ENCODE results near the gene SLC24A3.
A peak's percentile ranks its signal among the peaks of the same experiment; 100 is the strongest.

Gene SLC24A3

GRCh38 chr20:19528286-19529030 is 316.0 kb downstream of the SLC24A3 start:
- no peak for DNase-seq (ENCODE audit: extremely low read depth in 1 of 2, low read depth in 1 of 2)

GRCh38 chr20:19530006-19530405 is 317.6 kb downstream of the SLC24A3 start:
- no peak for DNase-seq (ENCODE audit: extremely low read depth in 1 of 2, low read depth in 1 of 2)

- DNase-seq (ENCODE audit: extremely low read depth in 1 of 2, low read depth in 1 of 2), result no peak
Observed at GRCh38 chr20:19531446-19531845, 319.0 kb downstream of the SLC24A3 start.

GRCh38 chr20:19538556-19538955 is 326.1 kb downstream of the SLC24A3 start:
- DNase-seq (ENCODE audit: extremely low read depth in 1 of 2, low read depth in 1 of 2), result no peak

DNA sequence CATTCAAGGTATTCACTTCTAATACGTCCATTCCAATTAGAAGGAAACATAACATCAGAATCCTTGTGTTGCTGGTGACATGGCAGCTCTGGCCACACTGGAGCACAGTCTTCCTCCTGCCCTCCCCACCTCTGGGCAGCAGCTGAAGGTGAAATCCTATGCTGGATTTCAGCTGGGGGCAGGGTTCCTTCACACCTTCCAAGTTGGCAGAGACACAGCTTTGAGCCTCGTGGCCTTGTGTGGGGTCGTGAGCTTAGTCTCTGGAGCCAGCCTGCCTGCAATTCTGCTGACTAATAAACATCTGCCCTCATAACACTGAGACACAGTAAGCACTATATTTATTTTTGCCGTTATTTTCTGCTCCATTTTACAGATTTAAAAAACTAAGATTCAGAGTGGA is 326.7 kb downstream of the SLC24A3 start:
- DNase-seq (ENCODE audit: extremely low read depth in 1 of 2, low read depth in 1 of 2), result no peak

DNA sequence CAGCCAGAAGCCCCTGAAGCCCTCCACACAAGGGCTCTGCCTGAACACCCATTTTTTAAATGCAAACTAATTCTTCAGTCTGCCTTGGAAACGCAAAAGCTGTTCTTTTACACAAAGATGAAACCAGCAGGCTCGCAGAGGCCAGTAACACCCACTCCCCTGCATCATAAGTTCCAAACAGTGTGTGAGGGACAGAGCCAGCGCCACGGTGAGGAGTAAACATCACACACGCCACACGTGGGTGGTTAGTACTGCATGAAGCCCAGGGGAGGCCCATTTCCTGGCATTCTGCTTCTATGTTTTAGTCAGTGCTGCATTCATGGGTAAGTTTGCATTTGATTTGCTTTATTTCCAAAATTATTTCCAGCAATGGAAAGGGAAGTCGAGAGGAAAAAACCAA is 327.9 kb downstream of the SLC24A3 start:
- DNase-seq (ENCODE audit: extremely low read depth in 1 of 2, low read depth in 1 of 2), result peak in 1 of 2 donors; percentile 24

DNA sequence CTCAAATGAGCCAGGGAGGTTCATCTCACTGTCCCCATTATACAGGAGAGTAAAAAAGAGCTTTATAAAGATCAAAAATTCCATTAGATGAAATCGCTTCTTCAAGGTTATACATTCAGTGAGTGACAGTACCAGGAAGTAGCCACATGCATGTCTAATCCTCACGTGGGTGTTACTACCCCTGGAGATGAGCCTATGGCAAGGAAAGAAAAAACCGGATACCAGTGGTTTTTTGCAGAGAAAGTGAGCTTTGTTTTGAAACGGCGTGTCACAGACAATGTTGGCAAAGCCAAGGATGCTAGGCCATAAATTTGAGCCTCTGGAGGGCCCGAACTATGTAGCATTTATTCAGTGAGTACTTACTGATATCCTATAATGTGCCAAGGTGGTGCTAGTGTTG is 330.7 kb downstream of the SLC24A3 start:
- no peak for DNase-seq (ENCODE audit: extremely low read depth in 1 of 2, low read depth in 1 of 2)

- DNase-seq (ENCODE audit: extremely low read depth in 1 of 2, low read depth in 1 of 2), result no peak
Observed at GRCh38 chr20:19544684-19545083, 332.2 kb downstream of the SLC24A3 start.

- DNase-seq (ENCODE audit: extremely low read depth in 1 of 2, low read depth in 1 of 2), result no peak
Observed at GRCh38 chr20:19546648-19547047, 334.2 kb downstream of the SLC24A3 start.

DNA sequence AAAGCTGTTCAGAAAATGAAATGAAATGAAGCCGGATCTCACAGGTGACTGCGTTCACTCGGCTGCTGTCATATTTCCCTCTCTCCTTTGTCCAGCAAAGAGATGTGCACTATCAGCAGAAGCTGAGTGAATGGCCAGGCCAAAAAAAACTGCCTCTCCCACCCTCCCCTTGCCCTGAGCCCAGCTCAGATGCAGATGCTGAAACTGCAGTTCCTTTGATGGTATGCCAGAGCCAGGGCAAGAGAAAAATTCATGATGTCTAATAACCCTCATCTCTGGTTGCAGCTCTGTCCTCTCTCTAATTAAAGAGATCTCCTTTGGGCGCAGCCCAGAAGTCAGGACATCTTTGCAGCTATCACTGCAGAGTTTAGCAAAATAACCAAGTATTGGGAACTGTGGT is 335.1 kb downstream of the SLC24A3 start:
- DNase-seq (ENCODE audit: extremely low read depth in 1 of 2, low read depth in 1 of 2), result no peak

DNA sequence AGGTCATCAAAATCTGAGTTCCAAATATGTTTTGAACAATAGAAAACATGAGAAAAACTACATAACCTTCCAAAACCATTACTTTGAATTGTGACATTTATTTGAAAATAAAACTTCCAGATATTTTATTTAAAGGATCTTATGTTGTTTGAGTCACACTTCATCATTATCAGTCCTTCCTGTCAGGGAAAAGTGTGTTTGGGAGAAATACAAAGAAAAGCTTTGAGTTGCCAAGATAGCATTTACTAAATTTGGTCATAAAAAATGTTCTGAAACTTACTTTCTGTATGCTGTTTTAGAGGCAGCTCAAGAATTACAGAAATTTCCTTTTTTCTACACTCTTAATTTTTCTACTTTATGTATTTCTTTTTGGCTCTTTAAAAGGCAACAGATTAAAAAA is 337.5 kb downstream of the SLC24A3 start:
- DNase-seq (ENCODE audit: extremely low read depth in 1 of 2, low read depth in 1 of 2), result no peak

DNA sequence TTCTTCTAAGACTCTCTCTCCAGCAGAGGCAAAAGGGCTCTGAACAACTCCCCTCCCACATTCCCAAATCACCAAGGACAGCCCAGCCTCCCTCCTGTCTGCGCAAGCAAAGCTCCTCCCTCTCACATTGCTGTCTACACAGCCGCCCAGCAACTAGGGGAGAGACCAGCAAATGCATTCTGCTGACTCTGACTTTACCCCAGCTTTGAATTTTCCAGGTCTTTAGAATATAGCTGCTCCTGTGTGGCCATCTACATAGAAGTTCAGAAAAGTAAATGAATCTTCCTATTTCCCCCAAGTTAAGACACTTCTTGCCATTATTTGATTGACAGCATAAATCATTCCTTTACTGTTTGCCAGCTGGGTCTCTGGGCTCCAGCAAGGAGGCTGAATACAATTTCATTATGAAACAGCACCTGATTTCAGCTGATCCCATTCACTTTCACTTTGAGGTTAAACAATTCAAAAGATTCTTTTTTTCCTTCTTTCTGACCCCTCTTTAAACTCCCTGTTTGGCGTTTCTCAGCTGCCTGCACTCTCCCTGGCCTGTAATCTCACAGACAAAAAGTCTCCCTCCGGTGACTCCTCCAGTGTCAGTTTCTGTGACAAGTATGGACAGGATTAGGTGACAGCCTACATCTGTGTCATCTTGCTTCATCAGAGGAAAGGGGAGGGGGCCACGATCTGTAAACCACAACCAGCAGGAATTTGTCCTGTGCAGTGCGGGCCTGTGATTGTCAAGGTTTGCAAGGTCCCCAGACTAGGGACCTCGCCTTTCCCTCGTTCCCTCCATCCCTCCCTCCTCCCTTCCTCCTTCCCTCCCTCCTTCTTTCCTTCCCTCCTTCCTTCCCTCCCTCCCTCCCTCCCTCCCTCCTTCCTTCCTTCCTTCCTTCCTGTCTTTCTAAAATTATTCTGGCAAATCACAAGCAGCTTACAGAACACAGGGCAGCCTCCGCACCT is 340.1 kb downstream of the SLC24A3 start:
- DNase-seq (ENCODE audit: extremely low read depth in 1 of 2, low read depth in 1 of 2), result no peak

DNA sequence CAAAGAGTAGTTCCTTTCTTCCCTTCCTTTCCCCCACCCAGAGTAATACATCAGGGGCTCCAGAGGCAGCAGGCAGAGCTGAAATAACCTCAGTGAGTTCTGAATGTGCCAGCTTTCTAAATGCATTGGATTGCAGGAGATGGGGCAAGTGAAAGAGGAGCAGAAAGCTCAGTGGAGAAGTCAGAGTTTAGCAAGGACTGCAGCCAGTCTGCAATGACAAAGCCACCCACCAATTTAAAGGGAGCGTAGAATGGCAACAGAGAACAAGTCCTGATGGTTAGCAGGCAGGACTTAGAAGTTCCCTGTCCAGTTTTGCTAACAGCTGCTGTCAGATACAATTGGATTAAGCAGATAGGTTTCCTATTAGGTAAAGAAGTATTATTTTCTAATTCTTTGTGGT is 342.2 kb downstream of the SLC24A3 start:
- DNase-seq (ENCODE audit: extremely low read depth in 1 of 2, low read depth in 1 of 2), result no peak

DNA sequence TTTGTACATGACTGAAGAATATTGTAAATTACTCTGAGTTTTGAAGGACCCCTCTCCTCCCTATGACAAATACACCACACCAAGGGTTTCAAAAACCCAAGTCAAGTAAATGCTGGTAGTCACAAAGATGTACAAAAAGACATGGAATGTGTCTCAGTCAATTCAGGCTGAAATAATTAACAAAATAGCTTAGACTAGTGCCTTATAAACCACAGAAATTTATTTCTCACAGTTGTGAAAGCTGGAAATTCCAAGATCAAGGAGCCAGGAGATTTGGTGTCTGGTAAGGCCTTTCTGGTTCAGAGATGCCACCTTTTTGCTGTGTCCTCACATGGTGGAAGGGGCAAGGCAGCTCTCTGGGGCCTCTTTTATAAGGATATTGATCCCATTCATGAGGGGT is 343.3 kb downstream of the SLC24A3 start:
- no peak for DNase-seq (ENCODE audit: extremely low read depth in 1 of 2, low read depth in 1 of 2)

DNA sequence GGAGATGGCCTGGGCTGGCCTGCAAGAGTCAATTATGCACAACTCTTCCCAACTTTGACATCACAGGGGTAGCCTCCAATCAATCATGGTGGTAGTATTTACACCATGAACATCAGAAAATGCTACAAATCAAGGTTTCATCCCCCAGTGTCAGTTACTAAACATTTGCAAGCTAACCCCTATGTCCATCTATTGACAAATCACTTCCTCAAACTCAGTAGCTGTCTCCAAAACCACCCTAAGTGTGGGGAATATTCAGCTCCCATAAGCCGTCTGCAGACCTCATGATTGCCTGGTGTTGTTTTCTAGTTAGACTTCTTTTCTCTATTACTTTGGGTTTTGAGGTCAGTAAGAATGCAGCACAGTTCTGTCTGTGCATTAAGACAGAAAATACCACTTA is 344.8 kb downstream of the SLC24A3 start:
- DNase-seq (ENCODE audit: extremely low read depth in 1 of 2, low read depth in 1 of 2), result no peak

GRCh38 chr20:19560881-19561480 is 348.5 kb downstream of the SLC24A3 start:
- no peak for DNase-seq (ENCODE audit: extremely low read depth in 1 of 2, low read depth in 1 of 2)

- no peak for DNase-seq (ENCODE audit: extremely low read depth in 1 of 2, low read depth in 1 of 2)
Observed at GRCh38 chr20:19562426-19562825, 350.0 kb downstream of the SLC24A3 start.

DNA sequence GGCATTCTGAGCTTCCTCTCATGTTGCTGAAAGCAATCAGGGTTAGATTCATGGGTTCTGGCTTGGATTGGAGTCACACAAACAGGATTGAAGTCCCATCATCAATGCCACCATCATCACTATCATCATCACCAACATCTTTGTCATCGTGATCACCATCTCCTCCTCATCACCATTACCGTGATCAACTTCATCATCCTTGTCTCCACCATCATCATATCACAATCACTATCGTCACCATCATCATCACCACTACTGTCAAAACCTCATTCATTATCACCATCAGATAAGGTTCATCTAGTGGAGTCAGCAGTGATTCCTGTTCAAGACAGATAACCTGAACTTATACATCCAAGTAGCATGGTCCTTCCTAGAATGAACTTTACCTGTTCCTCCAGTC is 351.8 kb downstream of the SLC24A3 start:
- DNase-seq (ENCODE audit: extremely low read depth in 1 of 2, low read depth in 1 of 2), result no peak

DNA sequence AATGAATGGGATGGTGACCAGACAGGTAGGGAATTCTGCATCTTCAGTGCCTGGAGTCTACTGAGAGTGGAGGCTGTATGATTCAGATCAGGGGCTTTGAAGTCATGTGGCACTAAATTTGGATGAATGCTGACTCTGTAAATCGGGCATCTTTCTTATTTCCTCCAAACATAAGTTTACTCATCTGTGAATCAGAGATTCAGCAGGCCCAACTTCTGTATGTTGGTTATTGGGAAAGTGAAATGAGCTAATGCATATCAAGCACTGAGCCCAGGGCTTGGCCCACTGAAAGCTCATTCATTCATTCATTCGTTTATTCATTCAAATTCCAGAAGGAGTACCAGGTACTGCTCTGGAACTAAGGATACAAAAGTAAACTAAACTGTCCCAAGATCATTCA is 353.3 kb downstream of the SLC24A3 start:
- no peak for DNase-seq (ENCODE audit: extremely low read depth in 1 of 2, low read depth in 1 of 2)

DNA sequence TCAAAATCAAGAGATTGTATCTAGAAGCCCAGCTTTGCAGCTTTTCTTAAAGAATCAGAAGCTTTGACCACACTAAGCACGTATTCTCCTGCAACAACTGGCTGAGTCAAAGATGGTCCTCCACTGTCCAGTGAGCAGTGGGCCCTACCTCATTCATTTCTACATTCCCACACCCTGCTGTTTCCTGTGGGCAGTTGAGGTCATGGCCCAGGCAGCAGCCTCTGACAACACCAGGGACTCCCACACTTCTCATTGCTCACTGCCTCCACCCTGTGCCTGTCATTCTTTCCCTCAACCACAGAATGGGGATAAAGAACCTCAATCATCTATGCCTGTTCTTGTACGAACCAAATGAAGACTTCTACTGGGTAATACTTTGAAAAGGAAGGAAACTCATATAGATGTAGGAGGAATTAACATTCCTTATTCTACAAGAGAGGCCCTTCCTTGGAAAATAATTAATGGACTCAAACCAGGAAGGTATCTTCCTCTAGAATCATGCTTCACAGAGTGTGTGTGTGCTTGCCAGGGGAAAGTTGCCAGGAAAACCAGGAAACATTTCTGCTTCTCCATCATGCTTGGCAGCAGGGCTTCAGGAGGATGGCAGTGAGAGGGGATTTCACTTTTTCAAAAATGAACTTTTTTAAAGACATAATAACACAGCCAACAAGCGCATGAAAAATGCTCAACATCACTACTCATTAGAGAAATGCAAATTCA is 353.9 kb downstream of the SLC24A3 start:
- DNase-seq (ENCODE audit: extremely low read depth in 1 of 2, low read depth in 1 of 2), result no peak

GRCh38 chr20:19568128-19568527 is 355.7 kb downstream of the SLC24A3 start:
- no peak for DNase-seq (ENCODE audit: extremely low read depth in 1 of 2, low read depth in 1 of 2)
